Dermis microvascular lymphatic vessel endothelial cell (primary cell): ENCODE data around the gene OR51L1. TPM values are rescaled to one million over a fixed set of nuclear protein-coding genes. Genes with fewer than 3 reads are reported as not detected.

Experiments used
- DNase-seq, 2 donors: peaks; one replicate each; pipeline versions ENCODE4 v3.0.0 to v3.0.0-alpha.2; 2010; ENCODE audit warnings: low read depth in 2 of 2
- total RNA-seq: library from RNA; depleted of rRNA; stranded (reverse); fragments of >200 nt; gene quantifications from 2 replicates; pipeline ENCODE4 v1.2.1, GENCODE V29; 2014

Gene OR51L1
- total RNA-seq, 1 donor from 2014 or later: not detected

DNA sequence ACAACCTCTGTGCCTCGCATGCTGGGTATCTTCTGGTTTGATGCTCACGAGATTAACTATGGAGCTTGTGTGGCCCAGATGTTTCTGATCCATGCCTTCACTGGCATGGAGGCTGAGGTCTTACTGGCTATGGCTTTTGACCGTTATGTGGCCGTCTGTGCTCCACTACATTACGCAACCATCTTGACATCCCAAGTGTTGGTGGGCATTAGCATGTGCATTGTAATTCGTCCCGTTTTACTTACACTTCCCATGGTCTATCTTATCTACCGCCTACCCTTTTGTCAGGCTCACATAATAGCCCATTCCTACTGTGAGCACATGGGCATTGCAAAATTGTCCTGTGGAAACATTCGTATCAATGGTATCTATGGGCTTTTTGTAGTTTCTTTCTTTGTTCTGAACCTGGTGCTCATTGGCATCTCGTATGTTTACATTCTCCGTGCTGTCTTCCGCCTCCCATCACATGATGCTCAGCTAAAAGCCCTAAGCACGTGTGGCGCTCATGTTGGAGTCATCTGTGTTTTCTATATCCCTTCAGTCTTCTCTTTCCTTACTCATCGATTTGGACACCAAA, 52.2 kb downstream of the OR51L1 start:
- DNase-seq: no peak

Other genes with a start within 250 kb of the OR51L1 start
- gene OR51F1, start 224.9 kb upstream of the OR51L1 start, total RNA-seq: not detected in 2 replicates
- not detected in 2 replicates for gene OR52R1, start 190.5 kb upstream of the OR51L1 start, total RNA-seq
- not detected in 2 replicates for gene OR51F2, start 173.5 kb upstream of the OR51L1 start, total RNA-seq
- not detected in 2 replicates for gene OR51S1, start 145.6 kb upstream of the OR51L1 start, total RNA-seq
- not detected in 2 replicates for gene OR51T1, start 113.0 kb upstream of the OR51L1 start, total RNA-seq
- gene OR51A7, start 91.1 kb upstream of the OR51L1 start, total RNA-seq: not detected in 2 replicates
- gene OR51G2, start 75.5 kb upstream of the OR51L1 start, total RNA-seq: not detected in 2 replicates
- gene OR51G1, start 70.5 kb upstream of the OR51L1 start, total RNA-seq: not detected in 2 replicates
- gene OR51A4, start 47.2 kb upstream of the OR51L1 start, total RNA-seq: not detected in 2 replicates
- not detected in 2 replicates for gene OR51A2, start 39.1 kb upstream of the OR51L1 start, total RNA-seq
- not detected in 2 replicates for gene OR52J3, start 51.7 kb downstream of the OR51L1 start, total RNA-seq
- gene OR52E2, start 64.8 kb downstream of the OR51L1 start, total RNA-seq: not detected in 2 replicates
- not detected in 2 replicates for gene OR52E1, start 74.7 kb downstream of the OR51L1 start, total RNA-seq
- not detected in 2 replicates for gene OR52A5, start 143.5 kb downstream of the OR51L1 start, total RNA-seq
- not detected in 2 replicates for gene OR52A1, start 159.9 kb downstream of the OR51L1 start, total RNA-seq
- gene OR51V1, start 205.8 kb downstream of the OR51L1 start, total RNA-seq: not detected in 2 replicates
- not detected in 2 replicates for gene HBB, start 232.2 kb downstream of the OR51L1 start, total RNA-seq
- gene HBD, start 239.6 kb downstream of the OR51L1 start, total RNA-seq: not detected in 2 replicates